Measurements from ENCODE around the gene EID3. TPM values are rescaled to one million over a fixed set of nuclear protein-coding genes. Genes with fewer than 3 reads are reported as not detected.

EID3 gene
- total and polyA plus RNA-seq, 2 of the 8 experiments (the other 6 are each of a cell fraction or from before 2014, with no cell fraction given): 1.2 to 2.8 TPM

- no peak overlapping the region for H3K4me2 ChIP-seq (ENCODE audit: insufficient read depth in 1 of 2, low read depth in 2 of 2, low read length in 2 of 2)
- H3K56ac ChIP-seq (replicated peaks; ENCODE audit: insufficient read length, low read depth, low read length): no peak overlapping the region
- no peaks in the 10 kb centered on the region for H3K23me2 ChIP-seq (ENCODE audit: low read depth, low read length)
- no peaks in the 10 kb centered on the region for H3K79me2 ChIP-seq (ENCODE audit: control insufficient read depth in 1 of 2, insufficient read depth in 2 of 2, low read length in 2 of 2)
- H3K36me3 ChIP-seq (ENCODE audit: control insufficient read depth in 2 of 4, insufficient read depth in 4 of 4, low read length in 3 of 4): no peaks in the 10 kb centered on the region
- no peak overlapping the region for H2BK5ac ChIP-seq (ENCODE audit: low read depth, low read length)
- no peak for FAIRE-seq
- no peak overlapping the region for H2BK12ac ChIP-seq (ENCODE audit: low read depth, low read length)
- CTCF ChIA-PET (ENCODE audit: partially characterized antibody): no interaction called here
- H3K23ac ChIP-seq (ENCODE audit: insufficient read length): no peak overlapping the region
- H2AFZ ChIP-seq (ENCODE audit: low read length): no peak overlapping the region
- H2BK15ac ChIP-seq (ENCODE audit: low read length): no peak overlapping the region
- no peak overlapping the region for H3K9ac ChIP-seq (replicated peaks in 1 of 4; ENCODE audit: extremely low read depth in 1 of 4, low read depth in 3 of 4, low read length in 3 of 4)
- no peak overlapping the region for H4K8ac ChIP-seq (ENCODE audit: extremely low read depth, insufficient read depth, low read length)
- H3K4me1 ChIP-seq (replicated peaks in 1 of 4; ENCODE audit: control insufficient read depth in 3 of 4, insufficient read depth in 4 of 4, low read length in 3 of 4): no peaks in the 10 kb centered on the region
- H3K27me3 ChIP-seq (replicated peaks in 1 of 4; ENCODE audit: control insufficient read depth in 3 of 4, extremely low read depth in 1 of 4, insufficient read depth in 3 of 4, low read length in 3 of 4): no peaks in the 10 kb centered on the region
- H3K9me3 ChIP-seq (ENCODE audit: insufficient read depth in 2 of 2, low read depth in 1 of 2, low read length in 1 of 2): no peaks in the 10 kb centered on the region
- DNase-seq (ENCODE audit: low read depth in 1 of 2, low spot score in 2 of 2): no peak
- H4K5ac ChIP-seq (ENCODE audit: insufficient read length, low read depth, low read length): no peak overlapping the region
- no peak overlapping the region for H3K27ac ChIP-seq (ENCODE audit: low read depth, low read length)
- no peaks in the 10 kb centered on the region for H4K20me1 ChIP-seq (replicated peaks in 1 of 2; ENCODE audit: control insufficient read depth in 1 of 2, insufficient read depth in 2 of 2, low read length in 2 of 2)
- no peak overlapping the region for H4K91ac ChIP-seq (replicated peaks; ENCODE audit: insufficient read length, low read length)
- no peak for TF ChIP-seq SAP30 (IDR thresholded peaks at IDR 0.05; ENCODE audit: insufficient read depth, insufficient replicate concordance, low read length)
- TF ChIP-seq CBX5 (IDR thresholded peaks at IDR 0.05; ENCODE audit: low read depth, low read length): no peak
- TF ChIP-seq PHF8 (conservative IDR thresholded peaks at IDR 0.05; ENCODE audit: low read depth, low read length): no peak
- TF ChIP-seq E2F6 (IDR thresholded peaks at IDR 0.05): no peak
- no peak for TF ChIP-seq SP1 (IDR thresholded peaks at IDR 0.05; ENCODE audit: low read depth, low read length)
- no peak for TF ChIP-seq CTBP2 (IDR thresholded peaks at IDR 0.05; ENCODE audit: borderline replicate concordance, insufficient read depth, insufficient read length, low read length)
- TF ChIP-seq CHD2 (IDR thresholded peaks at IDR 0.05; ENCODE audit: low read length): no peak
- no peak for TF ChIP-seq POLR2AphosphoS5 (IDR thresholded peaks at IDR 0.05; ENCODE audit: low read depth, low read length)
- H2BK20ac ChIP-seq (ENCODE audit: low read length): no peak overlapping the region
- H3K4ac ChIP-seq (replicated peaks; ENCODE audit: insufficient read length, low read depth, low read length): no peak overlapping the region
- no peak overlapping the region for H3K4me3 ChIP-seq (ENCODE audit: extremely low read depth in 1 of 4, insufficient read depth in 2 of 4, low read depth in 3 of 4, low read length in 4 of 4)
- no peak overlapping the region for H2BK120ac ChIP-seq (replicated peaks; ENCODE audit: low read depth, low read length)
- no peak overlapping the region for H2AK5ac ChIP-seq (ENCODE audit: low read depth, low read length)
- H3K14ac ChIP-seq (ENCODE audit: insufficient read length): no peak overlapping the region
- POLR2A ChIA-PET (ENCODE audit: partially characterized antibody): interaction anchor here (1.2 to 1.6 kb wide), 2 partner anchors 29 to 30 kb away, joined by 4 to 9 read pairs; no protein-coding TSS in a partner anchor
- H3K79me1 ChIP-seq (ENCODE audit: low read depth, low read length): no peaks in the 10 kb centered on the region
- no peak overlapping the region for H3K18ac ChIP-seq (ENCODE audit: extremely low read depth, low read length)
These were observed 45.5 kb upstream of the EID3 start for GRCh38 chr12:104257913-104258472.
